HepG2 (cell line): ENCODE results near the gene PMPCB. TPM values are rescaled to one million over a fixed set of nuclear protein-coding genes. Genes with fewer than 3 reads are reported as not detected.

ENCODE experiments used
- AGO1 ChIP-seq: fragments of 200-400 bp; formaldehyde crosslinking; IDR thresholded peaks from 2 replicates; pipeline ENCODE4 v1.6.1; 2017; ENCODE audit warnings: mild to moderate bottlenecking, low read depth, low read length, moderate library complexity; ENCODE audit not compliant: poor library complexity, severe bottlenecking
- CREB3 ChIP-seq: sonication (generic); formaldehyde crosslinking; IDR thresholded peaks from 2 replicates; pipeline ENCODE4 v1.5.0; 2020; ENCODE audit warnings: missing genetic modification reagents
- FOSL1 ChIP-seq: sonication (generic); formaldehyde crosslinking; IDR thresholded peaks from 2 replicates; pipeline ENCODE4 v1.9.0; 2021; ENCODE audit warnings: missing genetic modification reagents, borderline replicate concordance
- FOSL2 ChIP-seq: sonication (generic); formaldehyde crosslinking; IDR thresholded peaks from 2 replicates; pipeline ENCODE4 v1.4.0; 2020; ENCODE audit warnings: missing genetic modification reagents
- FOXJ3 ChIP-seq: sonication (generic); formaldehyde crosslinking; IDR thresholded peaks from 2 replicates; pipeline ENCODE4 v1.4.0; 2020; ENCODE audit warnings: missing genetic modification reagents, mild to moderate bottlenecking, borderline replicate concordance
- GATAD2A ChIP-seq: IDR thresholded peaks from 2 replicates; pipeline ENCODE4 v1.6.1; 2016
- HMGXB4 ChIP-seq, 2 experiments: sonication (generic) in 1 of 2; formaldehyde crosslinking in 1 of 2; IDR thresholded peaks; 2 replicates each; pipeline versions ENCODE4 v1.4.0 to v1.6.1; 2018 to 2020; ENCODE audit warnings: missing genetic modification reagents in 2 of 2, borderline replicate concordance in 1 of 2, low read depth in 1 of 2, mild to moderate bottlenecking in 1 of 2, missing biosample characterization in 1 of 2
- KDM5A ChIP-seq: fragments of 200-600 bp; sonication (generic); IDR thresholded peaks from 2 replicates; pipeline ENCODE4 v1.7.0; 2018; ENCODE audit warnings: antibody characterized with exemption, mild to moderate bottlenecking, low read length, borderline replicate concordance
- PAWR ChIP-seq: sonication (generic); formaldehyde crosslinking; IDR thresholded peaks from 2 replicates; pipeline ENCODE4 v1.4.0; 2020; ENCODE audit warnings: missing genetic modification reagents, mild to moderate bottlenecking, borderline replicate concordance
- SAP130 ChIP-seq: IDR thresholded peaks from 2 replicates; pipeline ENCODE4 v1.6.1; 2016; ENCODE audit warnings: low read depth
- ZBTB10 ChIP-seq: sonication (generic); formaldehyde crosslinking; IDR thresholded peaks from 2 replicates; pipeline ENCODE4 v1.4.0; 2020; ENCODE audit warnings: missing genetic modification reagents, borderline replicate concordance
- ZNF333 ChIP-seq: sonication (generic); formaldehyde crosslinking; IDR thresholded peaks from 2 replicates; pipeline ENCODE4 v1.4.0; 2020; ENCODE audit warnings: mild to moderate bottlenecking, missing genetic modification reagents, borderline replicate concordance
- ZNF547 ChIP-seq: sonication (generic); formaldehyde crosslinking; IDR thresholded peaks from 2 replicates; pipeline ENCODE4 v1.5.1; 2020; ENCODE audit warnings: mild to moderate bottlenecking, missing genetic modification reagents
- ZNF569 ChIP-seq: sonication (generic); formaldehyde crosslinking; IDR thresholded peaks from 2 replicates; pipeline ENCODE4 v1.5.0; 2020; ENCODE audit warnings: mild to moderate bottlenecking, missing genetic modification reagents, moderate library complexity, borderline replicate concordance
- ZNF580 ChIP-seq: IDR thresholded peaks from 2 replicates; pipeline ENCODE4 v1.6.1; 2016; ENCODE audit warnings: low read depth, borderline replicate concordance
- ZNF674 ChIP-seq: sonication (generic); formaldehyde crosslinking; IDR thresholded peaks from 2 replicates; pipeline ENCODE4 v1.5.0; 2020; ENCODE audit warnings: low read depth, mild to moderate bottlenecking, missing genetic modification reagents
- ZNF713 ChIP-seq: sonication (generic); formaldehyde crosslinking; IDR thresholded peaks from 2 replicates; pipeline ENCODE4 v1.4.0; 2020; ENCODE audit warnings: mild to moderate bottlenecking, missing genetic modification reagents
- ZNF746 ChIP-seq: sonication (generic); formaldehyde crosslinking; IDR thresholded peaks from 2 replicates; pipeline ENCODE4 v1.8.0; 2022; ENCODE audit warnings: mild to moderate bottlenecking, missing genetic modification reagents
- ZNF747 ChIP-seq: sonication (generic); formaldehyde crosslinking; IDR thresholded peaks from 2 replicates; pipeline ENCODE4 v1.8.1; 2023; ENCODE audit warnings: missing genetic modification reagents, mild to moderate bottlenecking, borderline replicate concordance
- ZXDC ChIP-seq: sonication (generic); formaldehyde crosslinking; IDR thresholded peaks from 2 replicates; pipeline ENCODE4 v1.5.0; 2020; ENCODE audit warnings: mild to moderate bottlenecking, missing genetic modification reagents
- polyA plus RNA-seq, 8 experiments: library from polyadenylated mRNA; depleted of rRNA in 3 of 8; stranded (reverse) in 7 of 8; unstranded in 1 of 8; fragments of >200 nt; fragmentation: Illumina TruSeq in 4 of 8; extraction: Trizol in 4 of 8; gene quantifications; 2 replicates each; pipeline versions ENCODE4 v1.2.1 to v1.2.3, GENCODE V29; 2011 to 2016; ENCODE audit warnings: low read depth in 4 of 8, missing spikeins in 1 of 8, mixed read lengths in 1 of 8; ENCODE audit not compliant: insufficient read depth in 1 of 8
- total RNA-seq, 5 experiments: library from RNA; depleted of rRNA; stranded (reverse); fragments of >200 nt; fragmentation: Illumina TruSeq; extraction: Trizol; gene quantifications; 2 replicates each; pipeline ENCODE4 v1.2.3, GENCODE V29; 2016; ENCODE audit warnings: low read depth in 1 of 5

PMPCB gene
- total and polyA plus RNA-seq, 2 of the 13 experiments (the other 11 are each of a cell fraction or from before 2014, with no cell fraction given): 80.8 to 124 TPM

- TF ChIP-seq HMGXB4 (CRISPR knock-in tag; IDR thresholded peaks at IDR 0.05; ENCODE audit: borderline replicate concordance in 1 of 2, low read depth in 1 of 2): peak; percentile 66 to 93
- no peak for TF ChIP-seq CREB3 (CRISPR knock-in tag)
- no peak for TF ChIP-seq ZNF674 (CRISPR knock-in tag)
- TF ChIP-seq ZNF569 (CRISPR knock-in tag): no peak
- peak; percentile 76; the same call in 1 of the 2 replicates for TF ChIP-seq ZNF747 (CRISPR knock-in tag)
- TF ChIP-seq ZXDC (CRISPR knock-in tag): no peak
- TF ChIP-seq AGO1: no peak
- peak; percentile 95 for TF ChIP-seq SAP130 (CRISPR knock-in tag)
- no peak for TF ChIP-seq PAWR (CRISPR knock-in tag)
- TF ChIP-seq FOXJ3: no peak
- TF ChIP-seq ZNF746: no peak
- peak; percentile 56 for TF ChIP-seq GATAD2A
- TF ChIP-seq ZNF713 (CRISPR knock-in tag): no peak
- no peak for TF ChIP-seq FOSL1 (CRISPR knock-in tag)
- TF ChIP-seq FOSL2: peak; percentile 61
- peak; percentile 98 for TF ChIP-seq KDM5A
- TF ChIP-seq ZNF580: peak; percentile 33; the same call in 1 of the 2 replicates
- TF ChIP-seq ZNF547 (CRISPR knock-in tag): no peak
- TF ChIP-seq ZNF333 (CRISPR knock-in tag): no peak
- TF ChIP-seq ZBTB10 (CRISPR knock-in tag): no peak
Observed at GRCh38 chr7:103347507-103348267, 50.5 kb downstream of the PMPCB start, which contains the start of gene PSMC2 (continued).
